GM06990 (cell line): Measurements from ENCODE around the gene IGFALS.

Source experiments
- DNase-seq: peaks from one replicate; pipeline ENCODE4 v3.0.0-alpha.2; 2011; ENCODE audit not compliant: insufficient read length; ENCODE audit errors: extremely low read depth
- H3K27me3 ChIP-seq: replicated peaks from 2 replicates; pipeline ENCODE4 v1.6.0; 2011; ENCODE audit warnings: low read length; ENCODE audit not compliant: control insufficient read depth, insufficient read depth
- H3K36me3 ChIP-seq: 2 replicates; pipeline ENCODE4 v1.5.1; 2011; ENCODE audit warnings: low read length; ENCODE audit not compliant: control insufficient read depth, insufficient read depth
- H3K4me3 ChIP-seq: replicated peaks from 2 replicates; pipeline ENCODE4 v1.5.1; 2011; ENCODE audit warnings: low read depth, mild to moderate bottlenecking, control low read depth, low read length
- CTCF ChIP-seq: IDR thresholded peaks from 2 replicates; pipeline ENCODE4 v1.5.1; 2011; ENCODE audit warnings: low read length, control low read depth, mild to moderate bottlenecking, inconsistent platforms; ENCODE audit not compliant: insufficient read depth, poor library complexity, severe bottlenecking

The IGFALS gene

GRCh38 chr16:1763521-1764511 lies 29.7 kb downstream of the IGFALS start:
- DNase-seq = no peak
- TF ChIP-seq CTCF = peak; percentile 22
- H3K27me3 ChIP-seq = no peaks in the 10 kb centered on the region
- H3K36me3 ChIP-seq = peaks cover 57% of the 10 kb centered on the region
- no peak overlapping the region for H3K4me3 ChIP-seq

DNA sequence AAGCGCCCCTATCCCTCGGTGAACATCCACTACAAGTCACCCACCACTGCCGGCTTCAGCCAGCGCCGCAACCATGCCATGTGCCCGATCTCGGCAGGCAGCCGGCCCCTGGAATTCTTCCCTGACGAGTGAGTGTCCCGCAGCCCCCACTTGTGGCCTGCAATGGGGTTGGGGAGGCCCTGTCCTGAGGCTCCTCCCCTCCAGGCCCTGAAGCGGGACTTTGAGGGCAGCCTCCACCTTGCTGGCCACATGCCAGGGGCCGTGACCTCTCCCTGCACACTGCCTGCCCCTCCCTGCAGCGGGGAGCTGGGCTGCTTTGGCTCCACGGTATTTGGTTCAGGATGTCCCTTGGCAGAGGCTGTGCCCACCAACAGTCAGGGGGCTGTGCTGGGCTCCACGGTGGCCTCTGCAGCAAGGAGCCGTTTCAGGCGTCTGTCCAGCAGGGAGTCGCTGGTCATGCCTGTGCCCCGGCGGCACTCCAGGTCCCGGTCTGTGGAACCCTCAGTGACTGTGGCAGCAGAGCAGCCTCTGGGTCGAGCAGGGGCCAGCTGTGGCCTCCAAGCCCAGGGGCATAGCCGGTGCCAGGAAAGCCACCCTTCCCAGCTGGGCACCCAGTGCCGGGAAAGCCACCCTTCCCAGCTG lies 30.5 kb downstream of the IGFALS start:
- Histone ChIP-seq H3K36me3 (peaks cover 52% of the 10 kb centered on the region), H3K4me3 (no peak overlapping the region), H3K27me3 (no peaks in the 10 kb centered on the region)
- no peak for TF ChIP-seq CTCF
- DNase-seq = no peak

GRCh38 chr16:1762196-1762878 lies 31.2 kb downstream of the IGFALS start:
- peaks cover 50% of the 10 kb centered on the region for H3K36me3 ChIP-seq

GRCh38 chr16:1761751-1762150 lies 31.8 kb downstream of the IGFALS start:
- no peak for TF ChIP-seq CTCF
- H3K4me3 ChIP-seq = no peak overlapping the region
- peaks cover 46% of the 10 kb centered on the region for H3K36me3 ChIP-seq
- no peaks in the 10 kb centered on the region for H3K27me3 ChIP-seq
- no peak for DNase-seq

More at GRCh38 chr16:1762196-1762878, 31.2 kb downstream of the IGFALS start:
- no peak for TF ChIP-seq CTCF
- H3K27me3 ChIP-seq = no peaks in the 10 kb centered on the region
- no peak overlapping the region for H3K4me3 ChIP-seq
- DNase-seq = no peak

- Histone ChIP-seq H3K4me3 (no peak overlapping the region), H3K36me3 (peaks cover 43% of the 10 kb centered on the region), H3K27me3 (no peaks in the 10 kb centered on the region)
- DNase-seq = no peak
- no peak for TF ChIP-seq CTCF
Observed at GRCh38 chr16:1760911-1761310, 32.6 kb downstream of the IGFALS start.
